Activated naive CD8-positive, alpha-beta T cell treated with anti-CD3 and anti-CD28 coated beads for 36 hours (primary cell): ENCODE measurements around the gene MED13. TPM values are rescaled to one million over a fixed set of nuclear protein-coding genes. Genes with fewer than 3 reads are reported as not detected.
"Not testable (repeated sequence)": the region's sequence is repeated elsewhere in the genome, so short reads cannot be mapped to it uniquely, and the experiment has no call there.

Experiments
- DNase-seq: peaks from one replicate; pipeline ENCODE4 v3.0.0; 2021
- H3K27ac Mint-ChIP-seq: one replicate; pipeline ENCODE4 v1.8.0; 2022; ENCODE audit warnings: mild to moderate bottlenecking, moderate library complexity, mixed read lengths
- H3K27me3 Mint-ChIP-seq: one replicate; pipeline ENCODE4 v1.8.0; 2022; ENCODE audit warnings: mild to moderate bottlenecking, mixed read lengths
- H3K36me3 Mint-ChIP-seq: one replicate; pipeline ENCODE4 v1.8.0; 2021; ENCODE audit warnings: mild to moderate bottlenecking, mixed read lengths
- H3K4me1 Mint-ChIP-seq: one replicate; pipeline ENCODE4 v1.8.0; 2021; ENCODE audit warnings: mixed read lengths
- H3K4me3 Mint-ChIP-seq: one replicate; pipeline ENCODE4 v1.8.0; 2022; ENCODE audit warnings: mild to moderate bottlenecking, moderate library complexity, mixed read lengths
- H3K9me3 Mint-ChIP-seq: one replicate; pipeline ENCODE4 v1.8.0; 2022; ENCODE audit warnings: mixed read lengths
- total RNA-seq, 2 experiments: library from RNA; stranded (reverse); gene quantifications; one replicate each; pipeline ENCODE4 v1.2.3, GENCODE V29; 2021

Gene MED13
- total RNA-seq, 2 experiments from 2014 or later, result 37.8 to 39.1 TPM

GRCh38 chr17:61897548-61898180 is 167.4 kb downstream of the MED13 start:
- no peak overlapping the region for H3K4me3 Mint-ChIP-seq
- H3K27ac Mint-ChIP-seq, result no peak overlapping the region
- no peaks in the 10 kb centered on the region for H3K9me3 Mint-ChIP-seq
- no peaks in the 10 kb centered on the region for H3K4me1 Mint-ChIP-seq
- no peak for DNase-seq
- no peaks in the 10 kb centered on the region for H3K27me3 Mint-ChIP-seq
- peaks cover 11% of the 10 kb centered on the region for H3K36me3 Mint-ChIP-seq

- no peak for DNase-seq
- Mint-ChIP-seq H3K27me3 (no peaks in the 10 kb centered on the region), H3K36me3 (peaks cover 10% of the 10 kb centered on the region)
These were observed 169.7 kb downstream of the MED13 start for GRCh38 chr17:61895391-61895790.

GRCh38 chr17:61894310-61894709 is 170.8 kb downstream of the MED13 start:
- not testable (repeated sequence) for H3K27me3 Mint-ChIP-seq, H3K4me3 Mint-ChIP-seq, H3K9me3 Mint-ChIP-seq, H3K36me3 Mint-ChIP-seq, DNase-seq, H3K27ac Mint-ChIP-seq, H3K4me1 Mint-ChIP-seq

More at GRCh38 chr17:61895391-61895790, 169.7 kb downstream of the MED13 start:
- Mint-ChIP-seq H3K9me3 (no peaks in the 10 kb centered on the region), H3K27ac (no peak overlapping the region), H3K4me1 (no peaks in the 10 kb centered on the region), H3K4me3 (no peak overlapping the region)

Other genes with a start within 250 kb of the MED13 start
- gene BRIP1, start 201.8 kb downstream of the MED13 start, total RNA-seq, result 10 to 100 TPM; 16.6 to 17.0 TPM
- 10 to 100 TPM; 24.3 to 26.2 TPM for gene INTS2, start 137.3 kb downstream of the MED13 start, total RNA-seq